PFSK-1 (cell line): ENCODE data around the gene SCUBE1.

Experiments
- POLR2AphosphoS5 ChIP-seq: IDR thresholded peaks from 2 replicates; pipeline ENCODE4 v1.6.1; 2012; ENCODE audit warnings: low read depth, mild to moderate bottlenecking, control low read depth, low read length, moderate library complexity
- TAF1 ChIP-seq: IDR thresholded peaks from 2 replicates; pipeline ENCODE4 v1.6.1; 2012; ENCODE audit warnings: low read length, control low read depth, borderline replicate concordance; ENCODE audit not compliant: insufficient read depth

DNA sequence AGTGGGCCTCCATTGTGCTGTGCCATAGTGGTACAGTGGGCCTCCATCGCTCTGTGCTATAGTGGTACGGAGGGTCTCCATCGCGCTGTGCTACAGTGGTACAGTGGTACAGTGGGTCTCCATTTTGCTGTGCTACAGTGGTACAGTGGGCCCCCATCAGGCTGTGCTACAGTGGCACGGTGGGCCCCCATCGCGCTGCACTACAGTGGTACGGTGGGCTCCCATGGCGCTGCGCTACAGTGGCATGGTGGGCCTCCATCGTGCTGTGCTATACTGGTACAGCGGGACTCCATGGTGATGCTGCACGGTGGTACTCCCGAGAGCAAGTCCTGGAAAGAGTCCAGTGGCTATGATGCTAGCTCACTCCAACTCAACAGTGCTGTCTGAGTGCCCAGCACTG, 51.8 kb downstream of the SCUBE1 start:
- TF ChIP-seq POLR2AphosphoS5 (no peak), TAF1 (no peak)
